Heart left ventricle (tissue), 16 donors: ENCODE results near the gene MAFG. TPM values are rescaled to one million over a fixed set of nuclear protein-coding genes. Genes with fewer than 3 reads are reported as not detected.
A peak's percentile ranks its signal among the peaks of the same experiment; 100 is the strongest.

Experiments used
- ATAC-seq, 4 donors: fragments of 200-7000 bp; cut with Tn5 transposase; one replicate each; pipeline ENCODE4 v1.9.1; 2020 to 2022; ENCODE audit warnings: moderate library complexity in 4 of 4, mild to moderate bottlenecking in 3 of 4, moderate number of reproducible peaks in 1 of 4
- DNase-seq, 5 donors: peaks; one replicate each; pipeline ENCODE4 v3.0.0-alpha.2; 2020
- H3K27ac ChIP-seq, 12 donors: fragments of 200-600 bp; sonication (generic) in 4 of 12; one replicate each; pipeline versions ENCODE4 v1.5.0 to v1.8.0; 2016 to 2022; ENCODE audit warnings: mild to moderate bottlenecking in 2 of 12
- H3K27me3 ChIP-seq, 9 donors: fragments of 200-600 bp; sonication (generic) in 2 of 9; one replicate each; pipeline versions ENCODE4 v1.5.1 to v1.8.0; 2016 to 2022; ENCODE audit warnings: mild to moderate bottlenecking in 3 of 9
- H3K36me3 ChIP-seq, 9 donors: fragments of 200-600 bp; sonication (generic) in 2 of 9; one replicate each; pipeline versions ENCODE4 v1.5.0 to v1.8.0; 2018 to 2022; ENCODE audit warnings: mild to moderate bottlenecking in 2 of 9
- H3K4me1 ChIP-seq, 12 donors: fragments of 200-600 bp; sonication (generic) in 4 of 12; one replicate each; pipeline versions ENCODE4 v1.5.0 to v1.8.0; 2016 to 2022; ENCODE audit warnings: mild to moderate bottlenecking in 3 of 12
- H3K4me3 ChIP-seq, 12 donors: fragments of 200-600 bp; sonication (generic) in 4 of 12; one replicate each; pipeline versions ENCODE4 v1.5.0 to v1.8.0; 2017 to 2022; ENCODE audit warnings: mild to moderate bottlenecking in 9 of 12, moderate library complexity in 4 of 12
- H3K9me3 ChIP-seq, 12 donors: fragments of 200-600 bp; sonication (generic) in 4 of 12; one replicate each; pipeline versions ENCODE4 v1.5.0 to v1.8.0; 2016 to 2022; ENCODE audit warnings: mild to moderate bottlenecking in 1 of 12
- POLR2A ChIP-seq, 2 donors: fragments of 450-650 bp; IDR thresholded peaks; one replicate each; pipeline ENCODE4 v1.6.1; 2017; ENCODE audit warnings: antibody characterized with exemption in 2 of 2, mild to moderate bottlenecking in 2 of 2, moderate library complexity in 2 of 2
- WGBS, 4 donors: extraction: QIAGEN DNeasy Blood & Tissue Kit in 2 of 4; methylation state at CpG; one replicate each; pipeline versions ENCODE4 v1.1.5 to v1.1.7; 2013 to 2018; 5-methylcytosine and 5-hydroxymethylcytosine counted together
- intact Hi-C, 10 donors: fragments of 100-400 bp; cut with DNase I; formaldehyde crosslinking; loops; one replicate each; pipeline versions ENCODE4 v1.11.1 to v1.14.2; 2022
- polyA plus RNA-seq, 2 donors: library from polyadenylated mRNA; stranded (reverse); fragments of 200-250 nt; gene quantifications; one replicate each; pipeline ENCODE4 v1.2.3, GENCODE V29; 2013
- total RNA-seq, 9 donors: library from RNA; depleted of rRNA in 2 of 9; stranded (reverse); fragments of >200 nt in 2 of 9; fragmentation: NEBNext Ultra II Directional in 3 of 9; extraction: Animal tissue kit (Norgen Biotek cat#: 25700) in 3 of 9; gene quantifications; one replicate each; pipeline versions ENCODE4 v1.1.0 to v1.2.4, GENCODE V29; 2016 to 2023
- TF ChIP-seq, protein P1 (sequence below), 12 donors: fragments of 200-600 bp; sonication (generic) in 4 of 12; IDR thresholded peaks; one replicate each; pipeline versions ENCODE4 v1.5.0 to v1.8.0; 2018 to 2022; ENCODE audit warnings: antibody characterized with exemption in 12 of 12, mild to moderate bottlenecking in 5 of 12
- donor health status: ischemic (EF 13 %, LVEDD 7.1; RV severe dilation, severe dysfunction).
- donor health status: healthy with polysubstance abuse.
- donor health status: DM: no; HTN: yes; CAD: no.
- donor health status: DM: no; HTN: no; CAD: no.
- donor health status: ischemic (EF 25% LVEDD 6.9; RV normal size, moderate dysfunction).
- donor health status: ischemic (EF 25% LVEDD 5.7; RV mildly dilated, moderate dysfunction).
- donor health status: healthy.
- donor health status: DM: yes; HTN: yes; CAD: no.
- donor health status: ischemic (EF 35%, LVEDD 5.7; RV mildly dilated, moderate dysfunction).
- donor health status: nonischemic (EF 11% LVEDD 7.7; RV severe dilation, severe dysfunction).
- donor health status: DM: yes; HTN: yes; CAD: no.
- donor health status: PGD.
- donor health status: ischemic (EF 29% LVEDD 5.4; RV normal size, mild dysfunction).
- donor health status: nonischemic (EF 23%, LVEDD 6.1; RV moderate dilation, normal function).

Gene MAFG
- total and polyA plus RNA-seq, 11 donors, result 10.2 to 30.5 (median 18.0) TPM

GRCh38 chr17:81962499-81963441 is 35.2 kb upstream of the MAFG start:
- ATAC-seq, result no peak
- Histone ChIP-seq H3K9me3 (no peaks in the 10 kb centered on the region), H3K27me3 (peaks cover 21 to 80% (median 46%) of the 10 kb centered on the region in 9 donors), H3K4me3 (no peak overlapping the region), H3K27ac (no peak overlapping the region), H3K36me3 (no peaks in the 10 kb centered on the region), H3K4me1 (peaks cover 2 to 46% (median 21%) of the 10 kb centered on the region in 12 donors)
- WGBS, 4 donors, result 50 to 60% (median 56%) methylated on average over 30 to 37 of the region's 37 CpGs
- intact Hi-C loops, result loop anchor here in 2 of 10 donors (5.0 to 10.0 kb wide), 2 partner anchors 192 to 195 kb away; no protein-coding TSS in a partner anchor
- no peak for DNase-seq
- TF ChIP-seq, protein P1, sequence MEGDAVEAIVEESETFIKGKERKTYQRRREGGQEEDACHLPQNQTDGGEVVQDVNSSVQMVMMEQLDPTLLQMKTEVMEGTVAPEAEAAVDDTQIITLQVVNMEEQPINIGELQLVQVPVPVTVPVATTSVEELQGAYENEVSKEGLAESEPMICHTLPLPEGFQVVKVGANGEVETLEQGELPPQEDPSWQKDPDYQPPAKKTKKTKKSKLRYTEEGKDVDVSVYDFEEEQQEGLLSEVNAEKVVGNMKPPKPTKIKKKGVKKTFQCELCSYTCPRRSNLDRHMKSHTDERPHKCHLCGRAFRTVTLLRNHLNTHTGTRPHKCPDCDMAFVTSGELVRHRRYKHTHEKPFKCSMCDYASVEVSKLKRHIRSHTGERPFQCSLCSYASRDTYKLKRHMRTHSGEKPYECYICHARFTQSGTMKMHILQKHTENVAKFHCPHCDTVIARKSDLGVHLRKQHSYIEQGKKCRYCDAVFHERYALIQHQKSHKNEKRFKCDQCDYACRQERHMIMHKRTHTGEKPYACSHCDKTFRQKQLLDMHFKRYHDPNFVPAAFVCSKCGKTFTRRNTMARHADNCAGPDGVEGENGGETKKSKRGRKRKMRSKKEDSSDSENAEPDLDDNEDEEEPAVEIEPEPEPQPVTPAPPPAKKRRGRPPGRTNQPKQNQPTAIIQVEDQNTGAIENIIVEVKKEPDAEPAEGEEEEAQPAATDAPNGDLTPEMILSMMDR (IDR thresholded peaks at IDR 0.05), result no peak
- no peak for TF ChIP-seq POLR2A (IDR thresholded peaks at IDR 0.05)

GRCh38 chr17:81961521-81962498 is 34.3 kb upstream of the MAFG start:
- Histone ChIP-seq H3K4me3 (peak overlapping the region in 1 of 12 donors; percentile 55), H3K27ac (no peak overlapping the region), H3K36me3 (no peaks in the 10 kb centered on the region), H3K27me3 (peaks cover 21 to 81% (median 53%) of the 10 kb centered on the region in 9 donors), H3K9me3 (no peaks in the 10 kb centered on the region), H3K4me1 (peaks cover 2 to 36% (median 13%) of the 10 kb centered on the region in 12 donors)
- intact Hi-C loops, result loop anchor here in 3 of 10 donors (2.0 to 10.0 kb wide), 3 partner anchors 59 to 195 kb away; no protein-coding TSS in a partner anchor
- ATAC-seq (no peak), DNase-seq (no peak)
- TF ChIP-seq, protein P1 (IDR thresholded peaks at IDR 0.05), result no peak
- TF ChIP-seq POLR2A (IDR thresholded peaks at IDR 0.05), result no peak
- WGBS, 4 donors, result 8 to 17% (median 10%) methylated on average over 31 to 82 of the region's 82 CpGs

GRCh38 chr17:81961087-81961511 is 33.6 kb upstream of the MAFG start, which contains the start of gene NOTUM:
Gene NOTUM (minus strand): TSS chr17:81961187. CDS start chr17:81960909, 278 bp downstream.
- no peak for TF ChIP-seq POLR2A (IDR thresholded peaks at IDR 0.05)
- TF ChIP-seq, protein P1 (IDR thresholded peaks at IDR 0.05), result peak in 5 of 12 donors; percentile 18 to 33 (median 24)
- Histone ChIP-seq H3K27ac (no peak within 1 kb of the TSS), H3K36me3 (no peaks in the 10 kb centered on the region), H3K4me1 (peaks cover 2 to 35% (median 11%) of the 10 kb centered on the region in 12 donors), H3K27me3 (peaks cover 21 to 85% (median 53%) of the 10 kb centered on the region in 9 donors), H3K4me3 (peak within 1 kb of the TSS; percentile 18 to 55 (median 44)), H3K9me3 (no peaks in the 10 kb centered on the region)
- DNase-seq (no peak), ATAC-seq (no peak)
- 0 to 1% (median 1%) methylated on average over 8 to 65 of the region's 65 CpGs for WGBS, 4 donors
- intact Hi-C loops, result loop anchor here in 3 of 10 donors (2.0 to 10.0 kb wide), 3 partner anchors 60 to 196 kb away; no protein-coding TSS in a partner anchor
